HUES6 (cell line): ENCODE data around the gene GJA3.

Source experiments
- H3K27ac ChIP-seq: 2 replicates; pipeline ENCODE4 v1.7.0; 2013; ENCODE audit warnings: low read depth, mild to moderate bottlenecking, low read length, inconsistent platforms
- H3K27me3 ChIP-seq: 2 replicates; pipeline ENCODE4 v1.6.1; 2013; ENCODE audit warnings: low read length; ENCODE audit not compliant: control insufficient read depth, insufficient read depth
- H3K36me3 ChIP-seq: 2 replicates; pipeline ENCODE4 v1.6.1; 2013; ENCODE audit warnings: low read length; ENCODE audit not compliant: control insufficient read depth, insufficient read depth
- H3K4me1 ChIP-seq: 2 replicates; pipeline ENCODE4 v1.6.1; 2013; ENCODE audit warnings: low read length; ENCODE audit not compliant: control insufficient read depth, insufficient read depth
- H3K4me3 ChIP-seq: 2 replicates; pipeline ENCODE4 v1.5.1; 2013; ENCODE audit warnings: low read depth, low read length
- H3K9ac ChIP-seq: one replicate; pipeline ENCODE4 v1.6.1; 2013; ENCODE audit warnings: mild to moderate bottlenecking, low read length
- H3K9me3 ChIP-seq: 2 replicates; pipeline ENCODE4 v1.6.1; 2013; ENCODE audit warnings: low read depth, low read length; ENCODE audit not compliant: control insufficient read depth, insufficient read depth

The GJA3 gene

GRCh38 chr13:20106742-20107141 lies 54.1 kb downstream of the GJA3 start:
- no peaks in the 10 kb centered on the region; the same call in 1 of the 2 replicates for H3K27me3 ChIP-seq
- peaks cover 11% of the 10 kb centered on the region for H3K4me1 ChIP-seq
- no peak overlapping the region; the same call in 1 of the 2 replicates for H3K27ac ChIP-seq

GRCh38 chr13:20105161-20105689 lies 55.6 kb downstream of the GJA3 start:
- Histone ChIP-seq H3K9me3 (no peaks in the 10 kb centered on the region), H3K4me3 (no peak overlapping the region), H3K27ac (no peak overlapping the region), H3K36me3 (no peaks in the 10 kb centered on the region), H3K27me3 (no peaks in the 10 kb centered on the region; the same call in 1 of the 2 replicates), H3K9ac (no peak overlapping the region), H3K4me1 (peaks cover 15% of the 10 kb centered on the region)

More at GRCh38 chr13:20106742-20107141, 54.1 kb downstream of the GJA3 start:
- Histone ChIP-seq H3K9me3 (no peaks in the 10 kb centered on the region), H3K36me3 (no peaks in the 10 kb centered on the region), H3K4me3 (no peak overlapping the region), H3K9ac (peak overlapping the region; percentile 9)

DNA sequence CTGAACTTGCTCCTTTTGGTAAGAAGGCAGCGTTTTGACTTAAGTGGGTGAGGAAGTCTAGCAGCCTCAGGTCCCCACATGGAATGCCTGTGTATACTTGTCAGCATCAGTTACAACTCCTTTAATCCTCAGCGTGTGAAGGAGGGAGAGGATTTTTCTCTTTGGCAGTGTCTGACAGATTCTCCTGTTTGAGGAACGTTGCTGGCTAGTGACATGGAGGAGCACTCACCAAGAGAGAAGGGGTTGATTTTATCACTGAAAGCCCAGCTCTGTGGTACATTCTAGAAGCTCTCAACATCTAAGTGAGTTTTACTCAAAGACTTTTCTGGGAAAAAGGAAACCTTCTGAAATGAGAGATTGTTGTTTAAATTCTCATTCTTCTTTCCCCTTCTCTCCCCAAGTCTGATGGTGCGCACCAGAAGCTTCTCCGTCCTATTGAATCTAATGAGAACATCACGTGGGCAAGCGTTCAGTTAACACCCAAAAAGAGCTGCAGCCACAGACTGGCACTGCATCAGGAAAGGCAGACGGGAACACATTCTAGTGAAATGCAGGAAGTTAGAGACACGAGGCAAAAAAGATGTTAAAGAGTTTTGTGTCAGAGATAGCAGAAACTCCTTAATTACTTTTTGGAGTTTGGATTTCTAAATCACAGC lies 58.2 kb downstream of the GJA3 start:
- Histone ChIP-seq H3K36me3 (no peaks in the 10 kb centered on the region), H3K9ac (no peak overlapping the region), H3K27ac (no peak overlapping the region), H3K27me3 (no peaks in the 10 kb centered on the region; the same call in 1 of the 2 replicates), H3K9me3 (no peaks in the 10 kb centered on the region), H3K4me1 (peaks cover 22% of the 10 kb centered on the region), H3K4me3 (no peak overlapping the region)

- Histone ChIP-seq H3K9ac (no peak overlapping the region), H3K9me3 (no peaks in the 10 kb centered on the region), H3K27ac (no peak overlapping the region), H3K27me3 (no peaks in the 10 kb centered on the region; the same call in 1 of the 2 replicates), H3K4me3 (no peak overlapping the region), H3K4me1 (peaks cover 16% of the 10 kb centered on the region), H3K36me3 (no peaks in the 10 kb centered on the region)
Measured at GRCh38 chr13:20101467-20102316, 59.2 kb downstream of the GJA3 start.

DNA sequence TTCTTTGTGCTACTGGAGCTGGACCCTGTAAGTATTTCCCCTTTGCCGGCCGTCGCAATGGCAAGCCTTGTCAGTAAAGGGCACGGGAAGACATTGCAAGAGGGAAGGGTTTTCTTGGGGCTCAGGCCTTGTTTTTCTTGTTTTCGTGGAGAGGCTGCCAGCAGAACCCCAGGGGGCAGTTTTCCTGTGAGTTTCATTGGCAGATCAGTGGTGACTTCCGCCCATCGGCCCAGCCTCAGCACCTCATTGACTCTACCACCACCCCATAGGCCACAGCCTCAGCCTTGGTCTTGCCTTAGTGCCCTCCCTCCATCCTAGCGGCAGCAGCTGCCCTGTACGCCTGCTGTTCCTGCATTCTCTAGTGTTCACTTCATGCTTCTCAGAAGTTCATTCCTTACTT lies 61.5 kb downstream of the GJA3 start:
- Histone ChIP-seq H3K4me3 (no peak overlapping the region), H3K9ac (no peak overlapping the region), H3K27ac (no peak overlapping the region), H3K36me3 (no peaks in the 10 kb centered on the region), H3K9me3 (no peaks in the 10 kb centered on the region), H3K4me1 (peaks cover 13% of the 10 kb centered on the region), H3K27me3 (no peaks in the 10 kb centered on the region)

- Histone ChIP-seq H3K9ac (no peak overlapping the region), H3K27me3 (no peaks in the 10 kb centered on the region), H3K9me3 (no peaks in the 10 kb centered on the region), H3K27ac (no peak overlapping the region), H3K4me3 (no peak overlapping the region), H3K4me1 (peaks cover under 1% of the 10 kb centered on the region; the same call in 1 of the 2 replicates), H3K36me3 (no peaks in the 10 kb centered on the region)
Measured at GRCh38 chr13:20093951-20094350, 66.9 kb downstream of the GJA3 start.

- Histone ChIP-seq H3K36me3 (peaks cover 20% of the 10 kb centered on the region), H3K27me3 (no peaks in the 10 kb centered on the region), H3K9me3 (no peaks in the 10 kb centered on the region), H3K27ac (no peak overlapping the region), H3K4me1 (no peaks in the 10 kb centered on the region; the same call in 1 of the 2 replicates), H3K9ac (no peak overlapping the region), H3K4me3 (no peak overlapping the region)
Measured at GRCh38 chr13:20090349-20090748, 70.5 kb downstream of the GJA3 start.
